ENCODE results near the gene PIMREG.

DNA sequence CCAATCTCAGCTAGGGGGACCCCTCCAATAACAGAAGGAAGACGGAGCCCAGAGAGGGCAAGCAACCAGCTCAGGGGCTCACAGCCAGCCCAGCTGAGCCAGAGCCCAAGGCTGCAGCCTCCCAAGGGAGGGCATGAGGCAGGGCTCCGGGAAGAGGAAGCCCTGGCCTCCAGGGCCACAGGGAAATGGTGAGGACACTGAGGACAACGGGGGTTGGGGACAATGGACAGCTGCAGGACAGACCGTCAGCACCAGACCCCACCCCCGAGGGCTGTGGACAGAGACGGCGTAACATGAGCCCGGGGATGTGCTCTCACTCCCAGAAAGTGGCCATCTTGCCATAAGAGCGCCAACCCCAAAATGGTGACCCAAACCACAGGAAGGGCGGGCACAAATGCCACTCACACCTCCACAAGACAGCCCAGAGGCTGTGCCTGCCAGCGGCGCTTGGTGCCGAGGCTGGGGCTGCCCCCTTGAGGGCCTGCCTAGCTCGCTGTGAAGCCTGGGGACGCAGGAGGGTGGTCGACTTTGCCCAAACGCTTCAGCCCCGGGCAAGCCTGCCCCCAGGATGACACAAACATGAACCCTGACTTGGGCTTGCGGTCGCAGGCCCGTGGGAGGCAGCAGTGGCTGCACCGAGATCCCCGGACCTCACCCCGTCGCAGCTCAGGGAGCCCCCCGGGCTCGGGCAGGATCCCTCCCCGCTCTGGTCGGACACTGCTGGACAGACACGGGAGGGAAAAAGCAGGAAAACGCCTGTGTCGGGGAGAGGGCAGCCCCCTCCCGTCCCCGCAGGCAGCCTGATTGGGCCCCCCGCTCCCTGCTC is 10.5 kb downstream of the PIMREG start:
- no peak for TF ChIP-seq CTCF (IDR thresholded peaks at IDR 0.05)
- TF ChIP-seq POLR2A (IDR thresholded peaks at IDR 0.05) = no peak
